Measurements from ENCODE around the gene CDNF.

CDNF gene

DNA sequence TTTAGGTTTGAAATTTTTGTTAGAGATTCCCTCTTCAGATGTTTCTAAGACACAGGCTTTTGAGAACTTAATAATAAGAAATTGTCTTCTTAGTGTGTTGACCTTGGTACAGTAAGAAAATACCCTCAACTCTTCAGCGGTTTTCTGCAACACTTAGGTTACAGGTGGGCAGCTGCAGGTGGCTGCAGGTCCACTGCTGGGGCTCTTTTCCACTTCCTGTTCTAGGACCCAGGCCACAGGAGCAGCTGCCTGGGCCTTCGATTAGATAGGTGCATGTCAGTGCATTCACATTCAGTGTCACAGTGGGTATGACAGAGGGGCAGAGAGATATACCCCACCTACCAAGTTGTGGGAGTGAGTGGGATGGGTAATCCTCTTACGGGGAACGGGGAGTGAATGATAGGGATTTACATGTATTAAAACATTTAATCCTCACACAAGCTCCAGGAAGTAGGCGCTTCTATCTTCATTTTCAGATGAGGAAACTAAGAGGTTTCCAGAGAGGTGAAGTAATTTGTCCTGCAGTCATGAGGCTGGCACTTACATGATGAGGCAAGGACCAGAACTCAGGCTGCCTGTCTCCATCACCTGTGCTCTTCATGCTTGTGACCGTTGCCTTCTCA lies 20.6 kb upstream of the CDNF start:
- H3K27ac ChIP-seq: peak overlapping the region; percentile 50
- TF ChIP-seq, protein P1, sequence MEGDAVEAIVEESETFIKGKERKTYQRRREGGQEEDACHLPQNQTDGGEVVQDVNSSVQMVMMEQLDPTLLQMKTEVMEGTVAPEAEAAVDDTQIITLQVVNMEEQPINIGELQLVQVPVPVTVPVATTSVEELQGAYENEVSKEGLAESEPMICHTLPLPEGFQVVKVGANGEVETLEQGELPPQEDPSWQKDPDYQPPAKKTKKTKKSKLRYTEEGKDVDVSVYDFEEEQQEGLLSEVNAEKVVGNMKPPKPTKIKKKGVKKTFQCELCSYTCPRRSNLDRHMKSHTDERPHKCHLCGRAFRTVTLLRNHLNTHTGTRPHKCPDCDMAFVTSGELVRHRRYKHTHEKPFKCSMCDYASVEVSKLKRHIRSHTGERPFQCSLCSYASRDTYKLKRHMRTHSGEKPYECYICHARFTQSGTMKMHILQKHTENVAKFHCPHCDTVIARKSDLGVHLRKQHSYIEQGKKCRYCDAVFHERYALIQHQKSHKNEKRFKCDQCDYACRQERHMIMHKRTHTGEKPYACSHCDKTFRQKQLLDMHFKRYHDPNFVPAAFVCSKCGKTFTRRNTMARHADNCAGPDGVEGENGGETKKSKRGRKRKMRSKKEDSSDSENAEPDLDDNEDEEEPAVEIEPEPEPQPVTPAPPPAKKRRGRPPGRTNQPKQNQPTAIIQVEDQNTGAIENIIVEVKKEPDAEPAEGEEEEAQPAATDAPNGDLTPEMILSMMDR (conservative IDR thresholded peaks at IDR 0.05): no peak
- TF ChIP-seq ZFX (IDR thresholded peaks at IDR 0.05): no peak

DNA sequence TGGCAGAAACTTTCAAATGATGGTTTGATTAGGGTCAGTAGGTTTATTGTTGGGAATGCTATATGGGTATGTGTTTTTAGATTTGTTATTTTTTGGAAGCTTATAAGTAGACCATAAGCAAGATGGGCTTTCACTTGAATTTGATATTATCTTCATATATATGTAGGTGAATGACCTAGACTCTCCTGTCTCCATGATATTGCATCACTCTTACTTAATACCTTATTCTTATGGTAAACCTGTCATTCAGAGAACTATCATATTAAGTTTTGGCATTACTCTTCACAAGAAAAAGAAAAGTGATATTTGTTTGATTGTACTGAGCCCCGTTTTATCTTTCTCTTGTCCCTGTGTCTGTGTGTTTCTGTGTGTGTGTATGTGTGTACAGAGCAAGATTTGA lies 17.6 kb upstream of the CDNF start:
- no peak overlapping the region for H3K27ac ChIP-seq
- TF ChIP-seq ZFX (IDR thresholded peaks at IDR 0.05): no peak
- TF ChIP-seq, protein P1 (conservative IDR thresholded peaks at IDR 0.05): no peak

DNA sequence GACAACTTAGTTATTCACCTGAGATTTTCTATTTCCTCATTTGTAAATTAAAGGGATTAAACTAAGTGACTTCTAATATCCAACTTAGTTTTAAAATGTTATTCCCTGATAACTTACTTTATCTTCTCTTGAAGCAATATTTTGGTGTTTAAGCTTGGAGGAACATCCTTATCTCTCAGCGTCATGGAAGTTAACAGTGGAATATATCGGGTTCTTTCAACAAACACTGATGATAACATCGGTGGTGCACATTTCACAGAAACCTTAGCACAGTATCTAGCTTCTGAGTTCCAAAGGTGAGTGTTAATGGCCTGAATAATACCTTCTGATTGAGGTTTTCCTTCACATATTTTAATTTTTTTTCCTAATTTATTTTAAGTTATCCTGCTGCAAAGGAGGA lies 14.4 kb upstream of the CDNF start:
- no peak for TF ChIP-seq ZFX (IDR thresholded peaks at IDR 0.05)
- H3K27ac ChIP-seq: no peak overlapping the region

DNA sequence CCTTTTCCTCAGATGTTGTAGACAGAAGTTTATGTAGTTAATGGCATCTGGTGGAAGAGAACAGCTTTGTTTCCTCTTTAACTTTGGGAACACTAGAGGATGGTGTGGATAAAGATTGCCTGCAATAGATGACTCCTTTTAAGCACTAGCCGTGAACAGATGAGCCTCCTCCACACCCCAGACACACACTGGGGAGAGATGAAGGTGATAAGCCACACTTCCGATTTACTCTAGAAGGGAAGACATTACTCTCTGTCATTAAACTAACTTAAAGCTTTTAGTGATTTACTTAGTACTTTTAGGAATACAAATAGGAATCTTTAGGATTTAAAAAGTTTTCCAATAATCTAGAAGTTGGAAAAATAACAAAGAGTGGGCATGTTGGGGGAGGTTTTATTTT lies 7.1 kb upstream of the CDNF start:
- TF ChIP-seq, protein P1 (conservative IDR thresholded peaks at IDR 0.05): no peak
- TF ChIP-seq ZFX (IDR thresholded peaks at IDR 0.05): no peak
- no peak overlapping the region for H3K27ac ChIP-seq

DNA sequence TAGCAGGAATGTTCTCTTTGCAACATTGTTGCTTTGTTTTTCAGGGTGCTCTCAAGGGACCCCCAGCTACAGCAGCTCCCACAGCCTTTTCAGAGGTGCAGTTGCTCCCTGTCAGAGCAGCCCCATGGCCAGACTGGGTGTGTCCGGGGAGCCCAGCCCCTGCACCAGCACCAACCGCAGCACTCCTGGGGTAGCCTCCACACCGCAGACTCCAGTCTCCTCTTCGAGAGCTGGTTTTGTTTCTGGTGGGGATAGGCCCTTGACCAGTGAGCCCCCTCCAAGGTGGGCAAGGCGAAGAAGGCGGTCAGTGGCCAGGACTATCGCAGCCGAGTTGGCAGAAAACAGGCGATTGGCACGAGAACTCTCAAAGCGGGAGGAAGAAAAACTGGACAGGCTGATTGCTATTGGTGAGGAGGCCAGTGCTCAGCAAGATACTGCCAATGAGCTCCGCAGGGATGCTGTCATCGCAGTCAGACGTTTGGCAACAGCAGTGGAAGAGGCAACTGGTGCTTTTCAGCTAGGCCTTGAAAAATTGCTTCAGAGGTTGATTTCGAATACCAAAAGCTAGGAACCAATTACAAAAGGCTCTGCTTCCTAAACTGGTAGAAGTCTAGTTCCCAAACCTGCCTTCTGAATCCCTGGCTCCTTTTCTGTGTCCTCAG lies 5.6 kb upstream of the CDNF start:
- no peak for TF ChIP-seq ZFX (IDR thresholded peaks at IDR 0.05)
- TF ChIP-seq, protein P1 (conservative IDR thresholded peaks at IDR 0.05): no peak
- H3K27ac ChIP-seq: no peak overlapping the region

DNA sequence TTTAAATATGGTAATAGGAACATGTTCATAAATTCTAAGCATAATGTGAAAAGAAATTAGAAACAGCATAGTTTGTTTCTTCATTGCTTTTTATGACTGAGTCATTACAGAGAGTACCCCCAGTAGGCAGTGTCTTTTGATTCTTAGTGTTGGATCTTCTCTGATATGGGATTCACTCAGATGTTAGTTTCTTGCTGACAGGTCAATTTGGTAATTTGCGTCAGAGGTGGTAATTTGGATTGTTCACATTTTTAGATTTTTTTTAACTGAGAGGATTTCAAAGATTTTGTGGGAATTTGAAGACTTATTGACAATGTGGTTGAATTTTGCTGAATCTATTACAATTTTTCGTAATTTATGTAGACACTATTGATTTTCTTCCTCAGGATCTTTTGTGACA lies 2.3 kb upstream of the CDNF start:
- no peak overlapping the region for H3K27ac ChIP-seq
- TF ChIP-seq ZFX (IDR thresholded peaks at IDR 0.05): no peak
- TF ChIP-seq, protein P1 (conservative IDR thresholded peaks at IDR 0.05): no peak

DNA sequence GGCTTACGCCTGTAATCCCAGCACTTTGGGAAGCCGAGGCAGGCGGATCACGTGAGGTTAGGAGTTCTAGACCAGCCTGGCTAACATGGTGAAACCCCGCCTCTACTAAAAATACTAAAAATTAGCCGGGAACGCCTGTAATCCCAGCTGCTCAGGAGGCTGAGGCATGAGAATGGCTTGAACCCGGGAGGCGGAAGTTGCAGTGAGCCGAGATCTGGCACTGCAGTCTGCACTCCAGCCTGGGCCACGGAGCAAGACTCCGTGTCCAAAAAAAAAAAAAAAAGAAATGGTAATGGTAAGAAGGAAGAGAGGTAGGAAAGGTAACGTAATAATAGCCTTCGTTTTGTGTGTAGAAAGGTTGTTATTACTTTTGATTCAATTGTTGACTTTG lies 1.5 kb upstream of the CDNF start:
- TF ChIP-seq ZFX (IDR thresholded peaks at IDR 0.05): no peak
- TF ChIP-seq, protein P1 (conservative IDR thresholded peaks at IDR 0.05): no peak
- peak overlapping the region; percentile 98 for H3K27ac ChIP-seq

All from C4-2B (cell line).